SK-N-SH (cell line): ENCODE results near the gene CHD6.

Experiments used
- GABPA ChIP-seq: IDR thresholded peaks from 2 replicates; pipeline ENCODE4 v1.4.0; 2012; ENCODE audit warnings: low read depth, mild to moderate bottlenecking
- GATA2 ChIP-seq: sonication (generic); formaldehyde crosslinking; IDR thresholded peaks from 2 replicates; pipeline ENCODE4 v1.5.0; 2020; ENCODE audit warnings: mild to moderate bottlenecking, missing genetic modification reagents
- POLR2AphosphoS5 ChIP-seq: IDR thresholded peaks from 2 replicates; pipeline ENCODE4 v1.6.1; 2012; ENCODE audit warnings: low read depth, low read length
- TF ChIP-seq, protein P1 (sequence below): fragments of 200-600 bp; sonication (generic); IDR thresholded peaks from 2 replicates; pipeline ENCODE4 v1.6.1; 2017; ENCODE audit warnings: antibody characterized with exemption, mild to moderate bottlenecking, moderate library complexity
- TF ChIP-seq, protein P2 (sequence below): IDR thresholded peaks from 2 replicates; pipeline ENCODE4 v1.4.0; 2012; ENCODE audit warnings: low read depth, borderline replicate concordance
- TF ChIP-seq, protein P3 (sequence below): IDR thresholded peaks from 2 replicates; pipeline ENCODE4 v1.4.0; 2012; ENCODE audit warnings: low read depth

- TF ChIP-seq GATA2 (CRISPR knock-in tag) (no peak), POLR2AphosphoS5 (no peak), GABPA (no peak)
- TF ChIP-seq, protein P1, sequence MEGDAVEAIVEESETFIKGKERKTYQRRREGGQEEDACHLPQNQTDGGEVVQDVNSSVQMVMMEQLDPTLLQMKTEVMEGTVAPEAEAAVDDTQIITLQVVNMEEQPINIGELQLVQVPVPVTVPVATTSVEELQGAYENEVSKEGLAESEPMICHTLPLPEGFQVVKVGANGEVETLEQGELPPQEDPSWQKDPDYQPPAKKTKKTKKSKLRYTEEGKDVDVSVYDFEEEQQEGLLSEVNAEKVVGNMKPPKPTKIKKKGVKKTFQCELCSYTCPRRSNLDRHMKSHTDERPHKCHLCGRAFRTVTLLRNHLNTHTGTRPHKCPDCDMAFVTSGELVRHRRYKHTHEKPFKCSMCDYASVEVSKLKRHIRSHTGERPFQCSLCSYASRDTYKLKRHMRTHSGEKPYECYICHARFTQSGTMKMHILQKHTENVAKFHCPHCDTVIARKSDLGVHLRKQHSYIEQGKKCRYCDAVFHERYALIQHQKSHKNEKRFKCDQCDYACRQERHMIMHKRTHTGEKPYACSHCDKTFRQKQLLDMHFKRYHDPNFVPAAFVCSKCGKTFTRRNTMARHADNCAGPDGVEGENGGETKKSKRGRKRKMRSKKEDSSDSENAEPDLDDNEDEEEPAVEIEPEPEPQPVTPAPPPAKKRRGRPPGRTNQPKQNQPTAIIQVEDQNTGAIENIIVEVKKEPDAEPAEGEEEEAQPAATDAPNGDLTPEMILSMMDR, result no peak
- TF ChIP-seq, protein P2, sequence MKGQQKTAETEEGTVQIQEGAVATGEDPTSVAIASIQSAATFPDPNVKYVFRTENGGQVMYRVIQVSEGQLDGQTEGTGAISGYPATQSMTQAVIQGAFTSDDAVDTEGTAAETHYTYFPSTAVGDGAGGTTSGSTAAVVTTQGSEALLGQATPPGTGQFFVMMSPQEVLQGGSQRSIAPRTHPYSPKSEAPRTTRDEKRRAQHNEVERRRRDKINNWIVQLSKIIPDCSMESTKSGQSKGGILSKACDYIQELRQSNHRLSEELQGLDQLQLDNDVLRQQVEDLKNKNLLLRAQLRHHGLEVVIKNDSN, result no peak
- TF ChIP-seq, protein P3, sequence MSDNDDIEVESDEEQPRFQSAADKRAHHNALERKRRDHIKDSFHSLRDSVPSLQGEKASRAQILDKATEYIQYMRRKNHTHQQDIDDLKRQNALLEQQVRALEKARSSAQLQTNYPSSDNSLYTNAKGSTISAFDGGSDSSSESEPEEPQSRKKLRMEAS, result no peak
These were observed 85.2 kb downstream of the CHD6 start for GRCh38 chr20:41532935-41533334.
